GM23248 (cell line): ENCODE data around the gene PHACTR3.
"Not testable (repeated sequence)": the region's sequence is repeated elsewhere in the genome, so short reads cannot be mapped to it uniquely, and the experiment has no call there.

Source experiments
- EZH2 ChIP-seq: fragments of 200-600 bp; sonication (generic); IDR thresholded peaks from 2 replicates; pipeline ENCODE4 v1.6.1; 2018; ENCODE audit warnings: antibody characterized with exemption, mild to moderate bottlenecking; ENCODE audit not compliant: insufficient read depth, poor library complexity, severe bottlenecking
- EZH2phosphoT487 ChIP-seq: fragments of 200-600 bp; sonication (generic); IDR thresholded peaks from 2 replicates; pipeline ENCODE4 v1.6.1; 2018; ENCODE audit warnings: antibody characterized with exemption, moderate library complexity, mild to moderate bottlenecking, low read depth; ENCODE audit not compliant: insufficient read depth

DNA sequence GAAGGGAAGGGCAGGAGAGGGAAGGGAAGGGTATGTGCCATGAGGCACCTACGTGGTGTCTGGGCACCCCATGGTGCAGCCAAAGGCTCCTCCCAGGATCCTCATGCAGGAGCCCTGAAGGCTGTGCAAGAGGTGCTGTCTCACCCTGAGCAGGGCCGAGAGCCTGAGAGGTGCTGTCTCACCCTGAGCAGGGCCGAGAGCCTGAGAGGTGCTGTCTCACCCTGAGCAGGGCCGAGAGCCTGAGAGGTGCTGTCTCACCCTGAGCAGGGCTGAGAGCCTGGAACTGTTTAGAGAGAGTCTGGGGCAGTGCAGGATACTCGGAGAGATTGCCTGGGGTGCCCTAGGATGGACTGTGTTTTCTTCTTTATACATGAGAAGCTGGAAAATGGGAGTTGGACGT lies 14.2 kb downstream of the PHACTR3 start:
- TF ChIP-seq EZH2, EZH2phosphoT487: not testable (repeated sequence)
